Effector memory CD8-positive, alpha-beta T cell (primary cell): ENCODE data around the gene PCGF6.
"Not testable (repeated sequence)": the region's sequence is repeated elsewhere in the genome, so short reads cannot be mapped to it uniquely, and the experiment has no call there.

Experiments used
- ATAC-seq: fragments of 150-1000 bp; cut with Tn5 transposase; replicated peaks from 2 replicates; pipeline ENCODE4 v1.10.0; 2021; ENCODE audit warnings: mild to moderate bottlenecking, moderate library complexity
- DNase-seq, 3 experiments: peaks; one replicate each; pipeline ENCODE4 v3.0.0; 2021
- H3K27ac Mint-ChIP-seq, 2 donors: one replicate each; pipeline ENCODE4 v1.8.0; 2022; ENCODE audit warnings: mild to moderate bottlenecking in 2 of 2, mixed read lengths in 2 of 2, moderate library complexity in 2 of 2
- H3K27me3 Mint-ChIP-seq, 2 donors: one replicate each; pipeline ENCODE4 v1.8.0; 2022; ENCODE audit warnings: mixed read lengths in 2 of 2
- H3K36me3 Mint-ChIP-seq: one replicate; pipeline ENCODE4 v1.8.0; 2022; ENCODE audit warnings: mild to moderate bottlenecking, moderate library complexity, mixed read lengths; ENCODE audit not compliant: insufficient read depth
- H3K4me1 Mint-ChIP-seq, 2 donors: one replicate each; pipeline ENCODE4 v1.8.0; 2022; ENCODE audit warnings: low read depth in 2 of 2, mixed read lengths in 2 of 2
- H3K4me3 Mint-ChIP-seq, 2 donors: one replicate each; pipeline ENCODE4 v1.8.0; 2022; ENCODE audit warnings: mild to moderate bottlenecking in 2 of 2, mixed read lengths in 2 of 2, moderate library complexity in 2 of 2
- H3K9me3 Mint-ChIP-seq, 2 donors: one replicate each; pipeline ENCODE4 v1.8.0; 2022; ENCODE audit warnings: mixed read lengths in 2 of 2
- total RNA-seq, 9 experiments: gene quantifications; one replicate each; lab custom pipeline; 2026; lab: John Stamatoyannopoulos, UW

The PCGF6 gene, protein sequence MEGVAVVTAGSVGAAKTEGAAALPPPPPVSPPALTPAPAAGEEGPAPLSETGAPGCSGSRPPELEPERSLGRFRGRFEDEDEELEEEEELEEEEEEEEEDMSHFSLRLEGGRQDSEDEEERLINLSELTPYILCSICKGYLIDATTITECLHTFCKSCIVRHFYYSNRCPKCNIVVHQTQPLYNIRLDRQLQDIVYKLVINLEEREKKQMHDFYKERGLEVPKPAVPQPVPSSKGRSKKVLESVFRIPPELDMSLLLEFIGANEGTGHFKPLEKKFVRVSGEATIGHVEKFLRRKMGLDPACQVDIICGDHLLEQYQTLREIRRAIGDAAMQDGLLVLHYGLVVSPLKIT
- total RNA-seq = 5.9 to 23.9 (median 15.6) reads per million in 9 experiments

DNA sequence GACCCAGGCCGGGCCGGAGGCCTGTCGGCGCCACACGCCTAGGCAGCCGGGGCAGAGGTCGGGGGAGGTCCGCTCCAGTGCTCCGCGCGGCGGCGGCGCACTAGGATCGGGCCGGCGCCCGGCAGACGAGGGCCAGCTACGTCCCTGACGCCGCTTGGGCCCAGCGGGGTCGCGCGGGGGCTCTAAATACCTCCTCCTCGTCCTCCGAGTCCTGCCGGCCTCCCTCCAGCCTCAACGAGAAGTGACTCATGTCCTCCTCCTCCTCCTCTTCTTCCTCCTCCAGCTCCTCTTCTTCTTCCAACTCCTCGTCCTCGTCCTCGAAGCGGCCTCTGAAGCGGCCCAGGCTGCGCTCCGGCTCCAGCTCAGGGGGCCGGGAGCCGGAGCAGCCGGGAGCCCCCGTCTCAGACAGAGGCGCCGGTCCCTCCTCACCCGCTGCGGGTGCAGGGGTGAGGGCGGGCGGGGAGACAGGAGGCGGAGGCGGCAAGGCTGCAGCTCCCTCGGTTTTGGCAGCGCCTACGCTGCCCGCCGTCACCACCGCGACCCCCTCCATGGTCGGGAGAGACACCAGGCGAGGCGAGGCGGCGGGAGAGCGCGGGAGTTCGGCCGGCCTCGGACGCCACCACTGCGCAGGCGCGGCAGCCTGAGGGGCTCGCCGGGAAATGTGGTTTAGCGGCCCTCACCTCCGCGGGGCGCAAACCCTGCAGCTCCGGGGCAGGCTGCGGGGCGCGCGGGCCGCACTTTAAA, at the start of gene PCGF6:
Gene PCGF6 (minus strand): TSS at position 624 of the 744 bp plus-strand sequence. CDS start 74 bp downstream, at position 550.
- DNase-seq (peak; percentile 52 to 62 (median 59)), ATAC-seq (peak; percentile 85)
- peaks cover 12% of the 10 kb centered on the region for H3K36me3 Mint-ChIP-seq
- peak within 1 kb of the TSS; percentile 92 for H3K27ac Mint-ChIP-seq
- peaks cover 3 to 4% of the 10 kb centered on the region in 2 donors for H3K4me1 Mint-ChIP-seq
- H3K27me3 Mint-ChIP-seq = no peaks in the 10 kb centered on the region
- H3K4me3 Mint-ChIP-seq = peak within 1 kb of the TSS; percentile 89 to 91
- H3K9me3 Mint-ChIP-seq = no peaks in the 10 kb centered on the region

GRCh38 chr10:103397191-103397825, 46.4 kb upstream of the PCGF6 start:
- Mint-ChIP-seq H3K27ac (peak overlapping the region; percentile 80 to 97), H3K27me3 (no peaks in the 10 kb centered on the region), H3K9me3 (no peaks in the 10 kb centered on the region), H3K4me3 (peak overlapping the region; percentile 98 to 100), H3K36me3 (peaks cover 53% of the 10 kb centered on the region), H3K4me1 (peaks cover 37 to 48% of the 10 kb centered on the region in 2 donors)
- DNase-seq (no peak), ATAC-seq (no peak)

DNA sequence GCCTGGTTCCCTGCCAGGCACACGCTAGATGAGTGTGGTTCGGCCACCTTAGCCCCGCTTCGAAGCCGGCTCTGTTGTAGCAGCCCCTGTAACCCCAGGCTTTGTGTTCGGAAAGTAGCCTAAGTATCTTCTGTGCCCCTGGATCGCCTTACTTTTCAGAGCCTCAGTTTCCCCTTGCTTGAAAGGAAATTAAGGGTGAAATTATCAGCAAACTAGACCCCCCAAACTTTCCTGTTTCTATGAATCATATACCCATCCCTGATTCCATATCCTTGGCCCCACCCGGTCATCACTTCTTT, 45.8 kb upstream of the PCGF6 start:
- H3K27me3 Mint-ChIP-seq = no peaks in the 10 kb centered on the region
- H3K4me1 Mint-ChIP-seq = peaks cover 37 to 48% of the 10 kb centered on the region in 2 donors

DNA sequence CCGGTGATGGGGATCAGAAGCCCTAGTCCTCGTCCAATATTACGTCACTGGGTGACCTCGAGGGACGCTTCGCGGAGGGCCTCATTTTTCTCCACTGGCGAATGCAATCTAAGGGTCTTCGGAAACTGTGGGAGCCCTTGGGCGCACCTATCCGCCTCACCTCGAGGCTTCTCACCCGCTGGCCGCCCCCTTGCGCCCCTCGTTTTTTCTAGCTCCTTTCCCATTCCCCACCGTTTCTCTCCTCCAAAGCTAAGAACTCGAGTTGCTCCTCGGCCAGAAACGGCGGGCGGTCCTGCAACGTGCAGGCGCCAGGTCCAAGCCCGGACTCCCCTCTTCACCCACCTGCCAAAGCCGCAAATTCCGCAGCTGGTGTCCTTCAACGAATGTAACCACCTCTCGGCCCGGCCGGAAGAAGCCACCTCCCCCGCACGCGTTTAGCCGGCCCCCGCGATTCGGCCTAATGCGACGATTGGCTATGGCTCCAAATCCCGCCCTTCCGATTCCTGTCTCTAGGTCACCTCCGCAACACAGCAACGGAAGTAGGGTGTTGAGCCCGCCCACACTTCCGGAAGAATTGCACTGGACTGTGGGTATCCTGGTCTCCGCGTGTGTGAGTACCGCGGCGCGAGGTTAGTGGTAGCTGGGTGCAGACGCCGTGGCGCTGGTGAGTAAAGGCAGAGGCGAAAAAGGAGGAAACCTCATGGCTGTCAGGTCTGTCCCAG, 45.3 kb upstream of the PCGF6 start, which contains the start of the genes ATP5MK and PDCD11:
Gene ATP5MK (minus strand): TSS at position 409 of the 722 bp plus-strand sequence. CDS start 4,018 bp downstream, outside the sequence.
Gene PDCD11 (plus strand): TSS at position 560 of the 722 bp plus-strand sequence. CDS start 1,801 bp downstream, outside the sequence.
- Mint-ChIP-seq H3K36me3 (peaks cover 54% of the 10 kb centered on the region), H3K27me3 (no peaks in the 10 kb centered on the region)

More for the DNA sequence above, 45.8 kb upstream of the PCGF6 start:
- Mint-ChIP-seq H3K36me3 (peaks cover 54% of the 10 kb centered on the region), H3K4me3 (peak overlapping the region; percentile 98 to 100), H3K27ac (peak overlapping the region; percentile 80 to 97), H3K9me3 (no peaks in the 10 kb centered on the region)
- ATAC-seq (no peak), DNase-seq (no peak)

DNA sequence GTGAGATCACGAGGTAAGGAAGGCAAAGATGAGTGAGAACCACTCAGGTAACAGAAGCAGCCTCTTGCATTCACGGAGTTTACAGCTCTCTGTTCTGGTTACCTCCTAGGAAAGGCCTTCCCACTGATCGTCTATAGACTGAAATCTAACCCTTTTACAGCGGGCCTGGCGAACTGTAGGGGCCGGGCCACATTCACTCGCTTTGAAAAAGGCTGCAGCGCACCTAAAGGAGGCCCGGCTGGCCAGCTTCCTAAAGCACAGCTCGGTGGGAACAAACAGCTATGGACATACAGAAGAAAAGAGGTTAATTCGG, 44.8 kb upstream of the PCGF6 start:
- no peak for ATAC-seq
- H3K27me3 Mint-ChIP-seq = no peaks in the 10 kb centered on the region
- peak overlapping the region; percentile 98 to 100 for H3K4me3 Mint-ChIP-seq
- no peak for DNase-seq
- H3K36me3 Mint-ChIP-seq = peaks cover 54% of the 10 kb centered on the region
- H3K4me1 Mint-ChIP-seq = peaks cover 37 to 48% of the 10 kb centered on the region in 2 donors
- H3K9me3 Mint-ChIP-seq = no peaks in the 10 kb centered on the region
- peak overlapping the region; percentile 80 to 97 for H3K27ac Mint-ChIP-seq

More for the DNA sequence above, 45.3 kb upstream of the PCGF6 start, which contains the start of the genes ATP5MK and PDCD11:
- H3K27ac Mint-ChIP-seq = peak within 1 kb of the TSS; percentile 80 to 97
- ATAC-seq (peak; percentile 98), DNase-seq (peak; percentile 91 to 92 (median 91))
- no peaks in the 10 kb centered on the region for H3K9me3 Mint-ChIP-seq
- H3K4me1 Mint-ChIP-seq = peaks cover 37 to 48% of the 10 kb centered on the region in 2 donors
- H3K4me3 Mint-ChIP-seq = peak within 1 kb of the TSS; percentile 98 to 100

GRCh38 chr10:103394180-103394579, 43.2 kb upstream of the PCGF6 start:
- Mint-ChIP-seq H3K4me1 (peaks cover 37 to 48% of the 10 kb centered on the region in 2 donors), H3K9me3 (no peaks in the 10 kb centered on the region), H3K36me3 (peaks cover 54% of the 10 kb centered on the region), H3K27ac (no peak overlapping the region), H3K4me3 (peak overlapping the region in 1 of 2 donors; percentile 49), H3K27me3 (no peaks in the 10 kb centered on the region)
- no peak for DNase-seq
- no peak for ATAC-seq

- DNase-seq (no peak), ATAC-seq (no peak)
- Mint-ChIP-seq H3K27ac (no peak overlapping the region), H3K4me3 (no peak overlapping the region), H3K4me1 (no peaks in the 10 kb centered on the region), H3K27me3 (no peaks in the 10 kb centered on the region), H3K9me3 (no peaks in the 10 kb centered on the region), H3K36me3 (peaks cover 56% of the 10 kb centered on the region)
Observed at GRCh38 chr10:103382769-103383168, 31.8 kb upstream of the PCGF6 start.

- no peaks in the 10 kb centered on the region for H3K27me3 Mint-ChIP-seq
- H3K4me3 Mint-ChIP-seq = no peak overlapping the region
- no peaks in the 10 kb centered on the region for H3K9me3 Mint-ChIP-seq
- no peak for DNase-seq
- peaks cover 38% of the 10 kb centered on the region for H3K36me3 Mint-ChIP-seq
- peaks cover 5 to 7% of the 10 kb centered on the region in 2 donors for H3K4me1 Mint-ChIP-seq
- no peak overlapping the region for H3K27ac Mint-ChIP-seq
- ATAC-seq = no peak
Observed at GRCh38 chr10:103374263-103374662, 23.3 kb upstream of the PCGF6 start.

- Mint-ChIP-seq H3K27ac (no peak overlapping the region), H3K4me3 (no peak overlapping the region), H3K36me3 (peaks cover 41% of the 10 kb centered on the region), H3K9me3 (no peaks in the 10 kb centered on the region), H3K4me1 (peaks cover 5 to 8% of the 10 kb centered on the region in 2 donors), H3K27me3 (no peaks in the 10 kb centered on the region)
- ATAC-seq (no peak), DNase-seq (no peak)
Observed at GRCh38 chr10:103373544-103373943, 22.6 kb upstream of the PCGF6 start.

DNA sequence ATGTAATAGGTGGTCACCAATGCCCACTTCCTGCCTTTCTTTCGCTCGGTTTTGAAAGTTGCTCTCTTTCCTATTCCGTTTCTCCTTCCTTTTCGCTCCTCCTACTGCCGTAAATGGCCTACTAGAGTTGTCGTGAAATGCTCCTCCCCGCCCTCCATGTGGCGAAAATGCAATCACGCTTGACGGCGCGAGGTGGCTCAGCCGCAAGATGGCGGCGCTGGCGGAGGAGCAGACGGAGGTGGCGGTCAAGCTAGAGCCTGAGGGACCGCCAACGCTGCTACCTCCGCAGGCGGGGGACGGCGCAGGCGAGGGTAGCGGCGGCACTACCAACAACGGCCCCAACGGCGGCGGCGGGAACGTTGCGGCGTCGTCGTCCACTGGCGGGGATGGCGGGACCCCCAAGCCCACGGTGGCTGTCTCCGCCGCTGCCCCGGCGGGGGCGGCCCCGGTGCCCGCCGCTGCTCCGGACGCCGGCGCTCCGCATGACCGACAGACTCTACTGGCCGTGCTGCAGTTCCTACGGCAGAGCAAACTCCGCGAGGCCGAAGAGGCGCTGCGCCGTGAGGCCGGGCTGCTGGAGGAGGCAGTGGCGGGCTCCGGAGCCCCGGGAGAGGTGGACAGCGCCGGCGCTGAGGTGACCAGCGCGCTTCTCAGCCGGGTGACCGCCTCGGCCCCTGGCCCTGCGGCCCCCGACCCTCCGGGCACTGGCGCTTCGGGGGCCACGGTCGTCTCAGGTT, 17.0 kb upstream of the PCGF6 start, which contains the start of gene TAF5:
Gene TAF5 (plus strand): TSS at position 195 of the 737 bp plus-strand sequence. CDS start 14 bp downstream, at position 209.
- DNase-seq = peak; percentile 89 to 91 (median 89)

DNA sequence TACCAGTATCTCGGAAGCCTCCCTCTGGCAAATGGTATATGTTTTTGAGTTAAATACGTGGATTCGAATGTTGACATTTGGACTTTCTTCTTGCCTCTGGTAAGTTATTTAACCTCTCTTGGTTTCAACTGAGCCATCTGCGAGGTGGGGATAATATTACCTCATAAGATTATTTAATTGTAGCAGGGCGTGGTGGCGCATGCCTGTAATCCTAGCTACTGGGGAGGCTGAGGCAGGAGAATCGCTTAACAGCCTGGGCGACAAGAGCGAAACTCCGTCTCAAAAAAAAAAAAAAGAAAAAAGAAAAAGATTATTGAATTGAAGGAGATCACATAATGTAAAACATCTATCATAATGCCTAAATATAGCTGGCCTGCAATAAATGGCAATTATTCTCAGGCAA, 16.4 kb upstream of the PCGF6 start:
- DNase-seq (no peak), ATAC-seq (no peak)
- H3K4me3 Mint-ChIP-seq = peak overlapping the region; percentile 85 to 90
- H3K27me3 Mint-ChIP-seq = no peaks in the 10 kb centered on the region
- H3K4me1 Mint-ChIP-seq = peaks cover 10 to 11% of the 10 kb centered on the region in 2 donors
- H3K9me3 Mint-ChIP-seq = no peaks in the 10 kb centered on the region
- peaks cover 22% of the 10 kb centered on the region for H3K36me3 Mint-ChIP-seq
- H3K27ac Mint-ChIP-seq = peak overlapping the region; percentile 39 to 59

More for the DNA sequence above, 17.0 kb upstream of the PCGF6 start, which contains the start of gene TAF5:
- peak within 1 kb of the TSS; percentile 85 to 90 for H3K4me3 Mint-ChIP-seq
- no peaks in the 10 kb centered on the region for H3K9me3 Mint-ChIP-seq
- ATAC-seq = peak; percentile 68
- H3K27me3 Mint-ChIP-seq = no peaks in the 10 kb centered on the region
- H3K36me3 Mint-ChIP-seq = peaks cover 22% of the 10 kb centered on the region
- peaks cover 10 to 11% of the 10 kb centered on the region in 2 donors for H3K4me1 Mint-ChIP-seq
- peak within 1 kb of the TSS; percentile 39 to 59 for H3K27ac Mint-ChIP-seq

- not testable (repeated sequence) for H3K4me1 Mint-ChIP-seq, H3K9me3 Mint-ChIP-seq, H3K27ac Mint-ChIP-seq, H3K27me3 Mint-ChIP-seq, H3K4me3 Mint-ChIP-seq, H3K36me3 Mint-ChIP-seq, DNase-seq, ATAC-seq
Observed at GRCh38 chr10:103360791-103361190, 9.9 kb upstream of the PCGF6 start.
